ENCODE measurements around the gene MRPL18. TPM values are rescaled to one million over a fixed set of nuclear protein-coding genes. Genes with fewer than 3 reads are reported as not detected.

Gene MRPL18
- total and polyA plus RNA-seq, 2 of the 8 experiments (the other 6 are each of a cell fraction or from before 2014, with no cell fraction given) = 58.7 to 79.8 TPM

DNA sequence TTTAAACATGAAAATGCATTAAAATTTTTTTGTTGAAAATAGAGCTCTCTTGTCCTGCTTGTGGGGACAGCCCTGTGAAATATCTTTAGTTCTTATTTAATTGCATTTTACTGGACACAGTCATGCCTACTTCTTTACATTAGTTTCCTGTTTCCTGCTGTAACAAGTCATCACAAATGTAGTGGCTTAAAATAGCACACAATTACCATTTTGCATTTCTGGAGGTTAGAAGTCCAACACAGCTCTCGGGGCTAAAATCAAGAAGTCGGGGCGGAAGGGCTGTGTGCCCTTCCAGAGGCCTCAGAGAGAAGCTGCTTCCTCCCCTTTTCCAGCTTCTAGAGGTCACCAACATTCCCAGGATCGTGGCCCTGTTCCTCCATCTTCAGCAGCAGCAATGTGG lies 39.3 kb downstream of the MRPL18 start:
- Histone ChIP-seq H3K23ac (ENCODE audit: insufficient read length) (no peak overlapping the region), H3K4me1 (replicated peaks in 1 of 4; ENCODE audit: control insufficient read depth in 3 of 4, insufficient read depth in 4 of 4, low read length in 3 of 4) (peaks cover 0 to 14% (median 6%) of the 10 kb centered on the region in 4 experiments; a peak in 5 of 7 replicates), H2BK120ac (replicated peaks; ENCODE audit: low read depth, low read length) (no peak overlapping the region), H3K4me3 (ENCODE audit: extremely low read depth in 1 of 4, insufficient read depth in 2 of 4, low read depth in 3 of 4, low read length in 4 of 4) (no peak overlapping the region), H2AK5ac (ENCODE audit: low read depth, low read length) (no peak overlapping the region), H2BK5ac (ENCODE audit: low read depth, low read length) (no peak overlapping the region), H4K5ac (ENCODE audit: insufficient read length, low read depth, low read length) (no peak overlapping the region), H3K9me3 (ENCODE audit: insufficient read depth in 2 of 2, low read depth in 1 of 2, low read length in 1 of 2) (no peaks in the 10 kb centered on the region; a peak in 1 of 4 replicates), H4K20me1 (replicated peaks in 1 of 2; ENCODE audit: control insufficient read depth in 1 of 2, insufficient read depth in 2 of 2, low read length in 2 of 2) (no peaks in the 10 kb centered on the region), H2AFZ (ENCODE audit: low read length) (0 out of 2 replicates have a peak overlapping the region, but pooled peaks have one; percentile 34), H3K9ac (replicated peaks in 1 of 4; ENCODE audit: extremely low read depth in 1 of 4, low read depth in 3 of 4, low read length in 3 of 4) (no peak overlapping the region), H3K27ac (ENCODE audit: low read depth, low read length) (no peak overlapping the region), H3K23me2 (ENCODE audit: low read depth, low read length) (no peaks in the 10 kb centered on the region), H4K8ac (ENCODE audit: extremely low read depth, insufficient read depth, low read length) (no peak overlapping the region), H3K36me3 (ENCODE audit: control insufficient read depth in 2 of 4, insufficient read depth in 4 of 4, low read length in 3 of 4) (no peaks in the 10 kb centered on the region), H3K14ac (ENCODE audit: insufficient read length) (no peak overlapping the region), H3K4ac (replicated peaks; ENCODE audit: insufficient read length, low read depth, low read length) (no peak overlapping the region), H3K79me1 (ENCODE audit: low read depth, low read length) (no peaks in the 10 kb centered on the region), H3K27me3 (replicated peaks in 1 of 4; ENCODE audit: control insufficient read depth in 3 of 4, extremely low read depth in 1 of 4, insufficient read depth in 3 of 4, low read length in 3 of 4) (no peaks in the 10 kb centered on the region; a peak in 1 of 7 replicates), H3K56ac (replicated peaks; ENCODE audit: insufficient read length, low read depth, low read length) (no peak overlapping the region), H2BK20ac (ENCODE audit: low read length) (no peak overlapping the region), H4K91ac (replicated peaks; ENCODE audit: insufficient read length, low read length) (no peak overlapping the region), H2BK15ac (ENCODE audit: low read length) (no peak overlapping the region), H3K18ac (ENCODE audit: extremely low read depth, low read length) (no peak overlapping the region), H3K4me2 (ENCODE audit: insufficient read depth in 1 of 2, low read depth in 2 of 2, low read length in 2 of 2) (no peak overlapping the region), H3K79me2 (ENCODE audit: control insufficient read depth in 1 of 2, insufficient read depth in 2 of 2, low read length in 2 of 2) (no peaks in the 10 kb centered on the region), H2BK12ac (ENCODE audit: low read depth, low read length) (no peak overlapping the region)
- FAIRE-seq (no peak), DNase-seq (ENCODE audit: low read depth in 1 of 2, low spot score in 2 of 2) (no peak)
- TF ChIP-seq TCF12 (IDR thresholded peaks at IDR 0.05; ENCODE audit: low read depth, low read length) (no peak), SRF (IDR thresholded peaks at IDR 0.05; ENCODE audit: low read depth, low read length) (no peak), FOSL1 (IDR thresholded peaks at IDR 0.05; ENCODE audit: insufficient read depth, low read depth, low read length) (no peak)
- TF ChIP-seq, protein P1, sequence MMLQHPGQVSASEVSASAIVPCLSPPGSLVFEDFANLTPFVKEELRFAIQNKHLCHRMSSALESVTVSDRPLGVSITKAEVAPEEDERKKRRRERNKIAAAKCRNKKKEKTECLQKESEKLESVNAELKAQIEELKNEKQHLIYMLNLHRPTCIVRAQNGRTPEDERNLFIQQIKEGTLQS (IDR thresholded peaks at IDR 0.05; ENCODE audit: insufficient read depth, low read depth, low read length) = no peak
- POLR2A ChIA-PET (ENCODE audit: partially characterized antibody) = interaction anchor here (0.8 to 1.4 kb wide), 3 partner anchors 31 to 52 kb away, joined by 3 to 4 read pairs (median 3); partner anchors contain the start of genes MRPL18 and TCP1
- CTCF ChIA-PET (ENCODE audit: partially characterized antibody) = interaction anchor here (0.9 to 2.9 kb wide), 4 partner anchors 11 to 704 kb away, joined by 3 to 7 read pairs (median 3); no protein-coding TSS in a partner anchor
- 86% methylated on average over 4 of the region's 4 CpGs; no CpG with 5 or more reads in 1 of the 2 experiments for WGBS, 2 experiments (ENCODE audit: extremely low coverage in 1 of 2, insufficient coverage in 1 of 2, insufficient read length in 1 of 2, insufficient replicate concordance in 2 of 2, low coverage in 1 of 2, low lambda C conversion rate in 2 of 2, missing lambda C conversion rate in 1 of 2)

Measured in H1 (cell line).